ENCODE results near the gene GAB2.

GAB2 gene

DNA sequence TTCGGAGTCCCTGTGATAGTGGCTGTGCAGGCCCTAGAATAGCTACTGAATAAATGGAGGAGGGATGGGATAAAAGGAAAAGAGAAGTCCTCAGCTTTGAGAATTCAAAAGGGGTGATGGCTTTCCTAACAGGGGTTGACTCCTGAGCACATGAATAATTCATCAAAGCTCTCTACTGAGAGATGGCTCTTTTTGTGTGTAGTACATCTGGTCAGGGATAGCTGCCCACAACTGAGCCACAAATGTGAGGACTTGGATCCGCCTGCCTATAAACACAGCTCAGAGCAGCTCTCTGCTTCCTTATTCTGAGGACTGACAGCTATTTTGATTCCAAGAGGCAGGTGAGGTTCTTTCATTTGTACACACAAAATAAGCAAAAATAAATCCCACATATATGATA lies 146.6 kb downstream of the GAB2 start:
- no peak for DNase-seq

DNA sequence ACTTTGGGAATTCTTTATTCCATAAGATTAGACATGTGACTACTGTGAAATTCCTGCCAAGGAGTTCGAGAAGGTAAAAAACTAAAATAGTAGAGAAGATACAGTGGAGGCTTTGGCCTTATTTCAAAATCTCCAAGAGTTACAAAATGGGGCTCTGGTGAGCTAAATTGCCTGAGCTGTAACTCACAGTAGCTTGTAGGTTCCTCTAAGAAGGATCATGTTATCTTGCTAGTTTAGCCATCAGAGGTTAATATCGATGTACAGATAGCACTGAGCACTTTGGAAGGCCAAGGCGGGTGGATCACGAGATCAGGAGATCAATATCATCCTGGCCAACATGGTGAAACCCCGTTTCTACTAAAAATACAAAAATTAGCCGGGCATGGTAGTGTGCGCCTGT lies 147.8 kb downstream of the GAB2 start:
- no peak for DNase-seq

DNA sequence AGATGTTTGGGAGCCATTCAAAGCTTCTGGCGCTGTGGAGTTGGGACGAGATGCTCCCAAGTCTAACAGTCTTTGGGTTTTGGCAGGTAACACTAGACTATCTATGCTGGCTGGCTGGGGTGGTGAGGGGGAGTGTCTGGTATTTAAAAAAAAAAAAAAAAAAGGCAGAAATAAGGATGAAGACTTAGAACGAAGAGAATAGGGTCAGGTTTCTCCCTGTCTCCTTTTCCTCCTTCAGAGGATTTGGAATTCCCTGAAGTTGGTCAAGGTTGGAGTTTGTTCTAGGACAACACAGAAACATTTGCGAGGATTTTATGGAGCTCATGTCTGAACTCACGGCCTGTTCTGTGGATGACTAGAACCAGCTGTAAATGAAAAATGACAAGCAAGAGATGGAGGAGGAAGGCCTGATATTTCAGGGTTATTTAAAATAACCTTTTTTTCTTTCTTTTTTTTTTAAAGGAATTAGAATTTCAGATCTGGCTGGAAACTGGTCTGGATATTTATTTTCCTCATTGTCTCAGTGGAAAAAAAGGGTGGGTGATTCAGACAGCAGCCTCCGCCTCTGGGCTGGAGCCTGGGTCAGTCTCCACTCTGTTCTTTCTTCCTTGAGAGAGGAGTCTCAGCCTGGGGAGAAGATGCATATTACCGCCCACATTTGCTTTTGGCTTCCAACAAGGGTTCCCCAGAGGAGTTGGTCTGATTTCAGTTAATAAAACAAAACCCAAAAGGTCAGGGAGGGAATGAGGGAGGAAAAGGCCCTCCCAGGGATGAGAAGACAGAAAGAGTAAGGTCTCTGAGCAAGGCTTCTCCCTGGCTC lies 148.8 kb downstream of the GAB2 start:
- DNase-seq: no peak

DNA sequence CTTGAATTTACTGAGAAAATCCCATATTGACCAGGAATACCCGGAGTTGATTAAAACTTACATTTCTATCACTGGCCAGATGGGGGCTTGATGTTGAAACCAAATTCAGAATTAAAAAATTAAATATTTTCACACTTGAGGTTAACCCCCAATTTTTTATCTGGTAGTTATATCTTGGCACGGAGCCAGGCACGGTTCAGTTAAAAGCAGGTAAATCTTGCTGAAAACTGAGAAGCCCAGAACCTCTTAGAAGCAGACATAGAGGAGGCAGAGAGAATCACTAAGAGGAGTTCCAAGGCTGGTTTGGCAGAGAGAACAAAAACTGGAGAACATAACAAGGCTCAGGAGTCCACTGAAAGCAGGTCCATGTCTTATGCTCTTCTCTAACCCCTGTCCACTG lies 151.2 kb downstream of the GAB2 start:
- no peak for DNase-seq

DNA sequence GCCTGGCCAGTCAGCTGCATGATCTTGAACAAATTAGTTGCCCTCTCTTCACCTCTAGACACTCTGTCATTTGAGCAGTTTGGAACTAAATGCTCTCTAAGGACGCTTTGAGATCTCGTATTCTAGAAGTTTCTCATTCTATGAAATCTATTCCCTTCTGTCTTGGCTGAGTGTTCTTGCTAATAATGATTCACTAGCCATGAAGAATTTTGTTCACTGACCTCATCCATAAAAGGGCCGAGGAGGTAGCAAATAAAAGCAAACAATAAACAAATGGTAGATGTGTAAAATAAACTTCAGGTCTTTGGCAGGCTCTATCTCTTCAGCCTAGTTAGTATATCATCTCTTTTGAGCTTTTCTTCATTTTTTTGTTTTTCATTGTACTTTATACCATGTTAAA lies 152.3 kb downstream of the GAB2 start:
- DNase-seq: no peak

DNA sequence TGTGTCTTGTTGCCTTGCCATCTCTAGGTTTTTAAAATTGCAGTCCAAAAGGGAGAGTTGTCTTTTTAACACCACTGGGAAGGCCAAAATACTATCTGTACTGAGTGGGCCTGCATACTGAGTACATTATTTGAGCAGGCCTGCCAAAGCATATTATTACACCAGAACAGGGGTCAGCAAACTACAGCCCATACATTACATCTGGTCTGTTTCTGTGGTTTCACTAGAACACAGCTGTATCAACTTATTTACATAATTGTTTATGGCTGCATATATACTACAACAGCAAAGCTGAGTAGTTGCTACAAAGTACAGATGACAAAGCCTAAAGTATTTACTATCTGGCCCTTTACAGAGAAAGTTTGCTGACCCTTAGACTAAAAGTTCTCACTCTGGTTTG lies 154.9 kb downstream of the GAB2 start:
- DNase-seq: no peak

DNA sequence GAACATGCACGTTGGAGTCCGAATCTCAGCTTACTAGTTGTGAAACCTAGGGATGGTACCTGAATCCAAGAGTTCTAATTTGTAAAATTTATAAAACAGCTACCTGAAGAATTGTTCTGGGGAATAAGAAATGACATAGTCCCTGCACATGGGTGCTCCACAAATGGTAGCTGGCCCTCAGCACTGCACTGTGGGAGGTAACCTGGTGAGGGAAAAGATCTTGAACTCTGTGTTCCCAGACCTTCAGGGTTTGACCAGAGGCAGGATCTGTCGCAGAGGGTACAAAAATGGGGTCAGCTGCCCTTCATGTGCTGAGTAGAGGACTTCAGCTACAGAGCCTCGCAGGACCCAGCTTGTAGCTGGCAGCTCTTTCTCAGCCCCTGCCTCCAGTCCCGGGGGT lies 155.4 kb downstream of the GAB2 start:
- no peak for DNase-seq

DNA sequence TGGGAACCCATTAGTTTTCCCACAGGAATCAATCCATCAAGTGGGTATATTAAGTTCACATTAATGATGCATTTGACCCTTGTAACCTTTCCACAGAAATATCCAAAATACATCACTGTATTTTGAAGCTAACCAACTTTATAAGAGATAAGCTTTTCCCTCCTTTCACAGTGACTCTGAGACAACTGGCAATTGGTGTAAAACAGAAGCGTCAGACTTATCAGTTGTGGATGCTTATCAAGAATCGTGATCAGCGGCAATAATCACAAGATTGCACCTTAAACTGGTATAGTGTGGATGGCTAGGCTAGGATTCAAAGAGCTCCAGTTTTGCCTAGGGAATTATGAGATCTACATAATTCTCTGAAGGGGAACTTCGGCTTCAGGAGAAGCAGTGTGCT lies 155.8 kb downstream of the GAB2 start:
- no peak for DNase-seq

DNA sequence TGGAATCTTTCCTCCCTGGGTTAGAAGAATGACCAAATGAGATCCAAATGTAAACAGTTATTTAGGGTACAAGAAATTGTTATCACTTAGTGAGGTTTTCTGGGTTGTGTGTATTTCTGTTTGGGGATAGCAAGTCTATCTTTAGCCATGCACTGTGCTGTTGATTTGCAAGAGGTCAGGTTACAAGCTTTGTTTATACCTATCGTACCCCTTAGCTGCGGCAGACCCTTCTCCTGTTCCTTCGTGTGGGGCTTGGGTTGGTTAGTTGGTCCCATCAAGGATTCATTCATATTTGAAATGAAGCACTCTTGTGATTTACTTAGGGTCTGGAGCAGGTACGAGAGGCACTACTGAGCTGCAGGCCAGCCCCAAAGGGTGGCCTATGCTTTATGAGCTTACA lies 156.3 kb downstream of the GAB2 start:
- no peak for DNase-seq

DNA sequence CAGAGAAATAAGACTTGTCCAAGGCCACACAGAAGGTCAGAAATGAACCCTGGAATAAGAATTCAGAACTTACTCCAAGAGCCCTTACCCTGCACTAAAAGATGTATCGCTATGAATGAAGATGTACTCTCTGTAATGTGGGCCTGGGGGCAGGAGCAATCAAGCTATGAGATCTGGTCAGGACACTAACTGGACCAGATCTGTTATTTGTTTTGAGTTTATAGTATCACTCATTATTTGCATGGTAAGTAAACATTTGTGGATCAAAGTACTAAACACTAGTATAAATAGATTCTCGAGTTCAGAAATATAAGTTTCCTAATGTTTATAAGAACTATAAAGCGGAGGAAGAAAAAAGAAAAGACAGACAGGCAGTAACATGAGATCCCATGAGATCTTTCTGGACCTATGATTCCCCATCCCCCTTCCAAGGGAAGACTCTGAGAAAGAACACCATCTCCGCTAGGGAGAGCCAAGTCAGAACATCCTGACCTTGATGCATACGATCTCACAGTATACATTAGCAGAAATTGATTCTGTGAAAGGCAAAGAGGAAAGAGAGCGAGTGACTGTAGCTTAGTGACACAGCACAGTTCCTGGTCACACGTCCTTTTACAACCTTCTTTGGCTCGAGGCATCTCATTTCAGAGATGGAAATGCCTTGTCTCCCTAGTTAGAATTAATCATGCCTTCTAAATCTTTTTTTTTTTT lies 157.7 kb downstream of the GAB2 start:
- no peak for DNase-seq

DNA sequence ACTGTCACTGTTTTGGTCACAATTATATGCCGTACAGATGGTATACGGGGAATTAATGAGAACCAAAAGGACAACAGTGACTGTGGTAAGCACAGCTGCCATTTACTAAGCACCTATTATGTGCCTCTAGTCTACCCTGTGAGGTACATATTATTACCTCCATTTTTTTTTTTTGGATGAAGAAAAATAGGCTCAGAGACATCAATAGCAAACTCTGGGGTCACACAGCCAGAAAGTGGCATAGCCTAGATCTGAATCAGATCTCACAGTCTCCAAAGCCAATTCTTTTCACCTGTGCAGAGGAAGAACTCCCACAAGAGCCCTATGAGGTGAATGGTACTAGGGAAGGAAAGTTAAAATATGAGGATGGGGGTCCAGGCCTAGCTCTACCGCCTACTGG lies 160.0 kb downstream of the GAB2 start:
- DNase-seq: no peak

DNA sequence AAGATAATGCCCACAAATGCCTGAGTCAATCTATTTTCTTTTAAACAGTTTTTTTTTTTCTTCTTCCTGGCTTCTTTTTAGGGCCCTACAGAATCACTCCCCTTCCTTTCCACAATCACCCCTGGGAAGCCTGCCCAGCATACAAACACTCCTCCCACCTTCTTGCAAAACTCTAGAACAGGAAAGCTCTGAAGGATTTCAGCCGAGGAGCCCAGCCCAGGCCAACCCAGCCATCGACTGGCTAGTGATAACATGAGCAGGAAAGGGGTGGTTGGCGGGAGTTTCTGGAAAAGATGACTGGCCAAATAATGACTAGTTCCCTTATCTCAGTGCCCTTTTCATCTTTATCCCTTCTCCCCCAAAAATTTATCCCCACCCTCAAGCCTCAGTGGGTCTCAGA lies 160.7 kb downstream of the GAB2 start:
- DNase-seq: no peak

DNA sequence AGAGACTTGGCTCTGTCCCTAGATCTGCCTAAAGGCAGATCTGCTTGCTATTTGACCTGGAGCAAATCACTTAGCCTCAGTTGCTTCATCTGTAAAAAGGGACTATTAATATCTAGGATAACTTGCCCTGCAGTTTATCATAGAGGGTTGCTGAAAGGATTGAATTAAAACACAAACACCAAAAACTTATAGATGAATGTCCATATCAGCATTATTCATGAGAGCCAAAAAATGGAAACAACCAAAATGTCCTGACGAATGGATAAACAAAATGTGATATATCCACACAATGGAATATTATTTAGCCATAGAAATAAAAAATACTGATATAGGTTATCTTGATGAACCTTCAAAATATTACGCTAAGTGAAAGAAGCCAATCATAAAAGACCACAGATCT lies 161.7 kb downstream of the GAB2 start:
- DNase-seq: no peak

DNA sequence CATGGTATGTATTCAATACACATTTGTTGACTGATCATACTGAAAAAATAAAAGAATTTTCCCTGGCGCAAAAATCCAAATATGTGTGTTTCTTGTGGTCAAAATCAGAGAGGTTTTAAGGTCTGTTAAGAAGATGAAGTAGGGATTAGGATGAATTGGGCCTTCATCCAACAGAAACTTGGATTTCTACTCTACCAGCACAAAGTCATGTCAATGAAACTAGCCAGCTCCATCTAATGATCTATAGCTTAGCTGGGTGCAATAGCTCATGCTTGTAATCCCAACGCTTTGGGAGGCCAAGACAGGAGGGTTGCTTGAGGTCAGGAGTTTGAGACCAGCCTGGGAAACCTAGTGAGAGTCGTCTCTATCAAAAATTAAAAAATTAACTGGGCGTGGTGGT lies 163.4 kb downstream of the GAB2 start:
- DNase-seq: no peak

DNA sequence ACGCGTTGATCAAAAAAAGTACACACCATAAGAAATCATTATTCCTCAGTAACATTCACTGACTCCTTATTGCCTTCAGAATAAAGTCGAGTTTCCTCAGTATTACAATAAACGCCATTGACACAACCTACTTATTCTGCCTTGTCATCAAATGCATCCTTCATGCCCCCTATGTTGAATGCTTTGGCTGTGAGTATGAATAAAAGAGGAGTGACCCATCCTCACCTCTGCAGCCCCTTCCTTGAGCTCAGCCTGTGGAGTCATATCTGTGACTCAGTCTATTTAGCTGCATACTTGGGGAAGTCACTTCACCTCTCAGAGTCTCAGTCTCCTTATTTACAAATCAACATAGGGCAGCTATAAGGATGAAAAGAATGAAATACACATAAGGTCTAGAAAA lies 163.8 kb downstream of the GAB2 start:
- DNase-seq: no peak

DNA sequence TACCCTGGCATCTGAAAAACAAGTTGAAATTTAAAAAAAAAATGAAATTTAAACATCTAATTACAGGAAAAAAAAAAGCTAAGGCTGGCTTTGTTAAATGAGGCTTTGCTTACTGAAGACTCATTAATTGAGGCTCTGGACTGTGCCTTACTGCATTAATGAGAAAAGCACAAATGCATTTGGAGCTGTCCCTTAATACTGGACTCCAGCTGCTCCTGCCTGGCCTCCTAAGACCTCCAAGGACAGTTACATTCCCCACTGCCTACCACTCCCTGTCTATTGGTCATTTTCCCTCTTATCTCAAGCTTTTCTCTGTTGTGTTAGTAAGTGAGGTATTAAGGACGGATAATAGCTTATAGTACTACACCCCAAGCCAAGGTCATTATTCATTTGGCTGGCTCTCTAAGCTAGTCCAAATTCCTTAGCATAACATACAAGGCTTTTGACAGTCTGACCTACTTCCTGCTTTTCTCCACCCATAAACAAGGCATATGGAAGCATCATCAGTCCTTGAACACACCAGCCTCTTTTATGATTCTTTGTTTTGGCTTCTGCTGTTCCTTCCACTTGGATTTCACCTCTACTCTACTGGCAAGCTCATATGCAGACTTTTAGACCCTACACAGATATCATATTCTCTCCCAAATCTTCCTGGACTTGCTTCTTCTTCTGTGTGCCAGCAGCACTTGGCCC lies 166.4 kb downstream of the GAB2 start:
- DNase-seq: no peak

DNA sequence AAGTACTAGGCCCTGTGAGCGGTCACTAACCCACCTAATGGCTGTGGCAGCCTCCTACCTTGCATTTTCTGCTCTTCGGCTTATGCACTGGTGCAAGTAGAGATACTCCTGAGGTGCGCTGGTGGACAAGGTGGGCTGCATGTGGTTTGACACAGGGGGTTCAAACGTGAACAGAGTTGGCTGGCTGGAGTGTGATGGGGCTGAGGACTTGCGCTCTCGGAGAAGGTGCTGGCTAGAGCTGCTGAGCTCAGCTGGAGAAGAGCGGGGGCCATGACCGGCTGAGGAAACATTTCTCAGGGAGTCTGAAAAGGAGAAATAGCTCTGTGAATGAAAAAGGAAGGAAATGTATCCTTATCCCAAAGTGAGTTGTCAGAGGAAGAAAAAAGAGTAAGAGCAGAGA lies 167.5 kb downstream of the GAB2 start:
- DNase-seq: no peak

DNA sequence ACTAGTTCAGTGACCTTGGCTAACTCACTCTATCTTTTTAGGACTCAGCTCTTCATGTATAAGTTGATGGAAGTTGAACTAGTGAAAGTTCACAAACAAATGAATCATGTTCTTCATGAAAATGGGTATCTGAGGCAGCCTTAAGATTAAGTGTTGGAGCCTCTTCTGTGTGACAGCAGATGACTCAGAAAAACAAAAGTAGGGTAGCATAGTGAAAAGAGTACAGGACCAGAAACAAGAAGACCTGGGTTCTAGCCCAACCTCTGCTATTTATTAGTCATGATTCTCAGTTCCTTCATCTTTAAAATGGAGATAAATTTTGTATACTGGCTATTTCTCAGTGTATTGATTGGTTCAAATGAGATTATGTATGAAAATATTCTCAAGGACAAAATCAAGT lies 168.7 kb downstream of the GAB2 start:
- DNase-seq: no peak

DNA sequence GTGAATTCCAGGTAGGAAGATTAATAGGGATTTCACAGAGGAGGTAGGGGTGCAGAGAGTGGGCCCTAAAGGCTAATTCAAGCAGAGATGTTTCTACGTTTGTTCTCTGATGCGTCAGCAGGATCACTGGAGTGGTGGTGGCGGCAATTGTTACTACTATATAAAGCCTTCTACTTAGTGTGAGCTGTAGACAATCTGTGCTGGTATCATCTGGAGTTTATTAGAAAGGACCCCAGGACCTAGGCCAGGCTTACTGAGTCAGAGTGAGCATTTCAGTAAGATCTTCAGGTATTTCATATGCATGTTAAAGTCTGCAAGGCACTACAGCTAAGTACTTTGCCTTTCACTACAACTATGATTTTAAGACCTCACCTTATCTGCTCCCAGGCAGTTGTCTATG lies 169.4 kb downstream of the GAB2 start:
- DNase-seq: no peak

DNA sequence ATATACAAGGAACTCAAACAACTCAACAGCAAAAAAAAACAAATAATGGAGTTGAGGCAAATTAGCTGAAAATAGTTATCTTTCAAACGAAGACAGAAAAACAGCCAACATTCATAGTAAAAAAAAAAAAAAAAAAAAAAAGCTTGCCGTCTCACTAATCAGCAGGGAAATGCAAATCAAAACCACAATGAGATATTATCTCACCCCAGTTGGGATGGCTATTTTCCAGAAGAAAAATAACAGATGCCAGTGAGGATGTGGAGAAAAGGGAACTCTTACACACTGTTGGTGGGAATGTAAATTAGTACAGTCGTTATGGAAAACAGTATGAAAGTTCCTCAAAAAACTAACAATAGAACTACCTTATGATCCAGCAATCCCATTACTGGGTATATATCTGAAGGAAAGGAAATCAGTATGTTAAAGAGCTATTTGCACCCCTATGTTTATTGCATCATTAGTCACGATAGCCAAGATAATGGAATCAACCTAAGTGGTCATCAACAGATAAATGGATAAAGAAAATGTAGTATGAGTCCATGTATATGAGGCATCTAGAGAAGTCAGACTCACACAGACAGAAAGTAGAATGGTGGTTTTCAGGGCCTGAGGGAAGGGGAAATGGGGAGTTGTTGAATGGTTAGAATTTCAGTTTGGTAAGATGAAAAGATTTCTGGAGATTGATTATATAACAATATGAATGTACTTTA lies 172.9 kb downstream of the GAB2 start:
- peak; percentile 84 for DNase-seq

DNA sequence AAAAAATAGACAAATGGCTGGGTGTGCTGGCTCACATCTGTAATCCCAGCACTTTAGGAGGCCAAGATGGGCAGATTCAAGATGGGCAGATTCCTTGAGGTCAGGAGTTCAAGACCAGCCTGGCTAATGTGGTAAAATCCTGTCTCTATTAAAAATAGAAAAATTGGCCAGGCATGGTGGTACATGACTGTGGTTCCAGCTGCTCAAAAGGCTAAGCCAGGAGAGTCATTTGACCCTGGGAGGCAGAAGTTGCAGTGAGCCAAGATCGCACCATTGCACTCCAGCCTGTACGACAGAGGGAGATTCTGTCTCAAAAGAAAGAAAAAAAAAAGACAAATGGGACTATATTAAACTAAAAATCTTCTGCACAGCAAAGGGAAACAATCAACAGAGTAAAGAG lies 173.5 kb downstream of the GAB2 start:
- no peak for DNase-seq

DNA sequence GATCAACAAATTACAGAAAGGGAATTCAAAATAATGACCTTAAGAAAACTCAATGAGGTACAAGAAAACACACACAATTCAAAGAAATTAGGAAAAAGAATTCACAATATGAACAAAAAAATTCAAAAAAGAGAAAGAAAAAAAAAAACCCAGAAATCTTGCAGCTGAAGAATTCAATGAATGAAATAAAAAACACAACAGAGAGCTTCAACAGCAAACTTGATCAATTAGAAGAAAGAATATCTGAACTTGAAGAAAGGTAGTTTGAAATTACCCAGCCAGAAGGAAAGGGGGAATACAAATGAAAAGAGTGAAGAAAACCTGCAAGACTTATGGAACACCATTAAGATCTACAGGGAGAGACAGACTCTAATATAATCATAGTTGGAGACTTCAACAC lies 176.1 kb downstream of the GAB2 start:
- DNase-seq: no peak

DNA sequence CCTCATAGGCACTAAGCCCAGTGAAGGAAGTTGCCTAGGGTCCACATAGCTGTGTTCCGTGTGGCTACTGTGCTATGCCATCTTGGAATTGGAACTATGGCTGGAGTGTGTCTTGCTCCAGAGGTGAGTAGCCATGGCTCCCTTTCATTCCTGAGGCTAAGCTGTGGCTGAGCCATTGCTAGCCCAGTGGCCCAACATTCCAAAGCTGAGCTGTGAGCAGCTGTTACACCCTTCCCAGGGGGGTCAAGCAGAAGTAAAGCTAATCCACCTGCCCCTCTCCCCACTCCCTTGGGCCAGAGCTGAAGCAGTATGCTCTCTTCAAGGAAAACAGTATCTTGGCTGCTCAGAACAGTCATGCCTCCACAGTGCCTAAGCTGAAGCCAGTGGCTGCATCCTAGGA lies 177.8 kb downstream of the GAB2 start:
- DNase-seq: no peak
